ENCODE results near the gene CXCR6. TPM values are rescaled to one million over a fixed set of nuclear protein-coding genes. Genes with fewer than 3 reads are reported as not detected.
"Not testable (repeated sequence)": the region's sequence is repeated elsewhere in the genome, so short reads cannot be mapped to it uniquely, and the experiment has no call there.

The CXCR6 gene
- total and polyA plus RNA-seq, 3 experiments from 2014 or later = 5.8 to 70.8 (median 5.9) TPM

DNA sequence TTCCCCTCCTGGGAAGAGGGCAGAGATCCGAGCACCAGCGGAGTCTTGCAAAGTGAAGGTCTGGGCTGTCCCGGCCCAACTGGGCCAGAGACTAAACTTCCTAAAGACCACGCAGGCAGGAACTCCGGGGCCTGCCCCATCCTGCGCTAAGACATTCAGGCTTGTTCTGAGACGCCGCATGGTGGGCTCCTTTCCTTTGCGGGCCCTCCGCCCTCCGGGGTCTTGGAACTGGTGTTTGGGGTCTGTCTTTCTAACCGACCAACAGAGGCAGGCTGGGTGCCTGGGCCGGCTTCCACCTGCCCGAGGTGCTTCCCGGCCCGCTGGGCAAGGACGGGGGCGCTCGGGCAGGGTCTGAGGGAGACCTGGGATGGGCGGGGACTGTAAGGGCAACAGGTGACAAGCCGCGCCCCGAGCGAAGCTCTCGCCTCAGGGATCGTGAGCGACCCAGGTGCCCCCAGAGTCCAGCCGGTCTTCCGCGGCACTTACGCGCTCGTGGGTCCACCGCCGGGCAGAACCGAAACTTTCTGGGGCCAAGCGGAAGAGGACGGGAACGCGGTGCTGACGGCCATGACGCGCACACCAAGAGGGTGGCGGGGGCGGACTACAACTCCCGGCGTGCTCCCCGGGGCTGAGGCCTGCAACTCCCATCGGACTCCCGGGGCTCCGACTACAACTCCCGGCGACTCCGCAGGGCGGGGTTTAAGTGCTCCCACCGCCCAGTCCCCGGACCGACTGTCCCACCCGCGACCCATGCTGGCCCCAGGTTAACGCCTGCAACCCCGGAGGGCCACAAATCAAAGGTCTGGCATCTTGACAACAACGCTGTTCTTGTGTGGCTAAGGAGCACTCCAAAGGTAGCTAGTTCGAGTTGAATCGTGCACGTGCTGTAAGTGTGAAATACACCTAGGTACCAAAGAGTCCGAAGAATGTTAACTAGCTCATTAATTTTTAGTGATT lies 52.2 kb downstream of the CXCR6 start, which contains the start of gene FYCO1:
Gene FYCO1 (minus strand): TSS at position 589 of the 957 bp plus-strand sequence. CDS start 10,914 bp downstream, outside the sequence.
- Mint-ChIP-seq H3K9me3 (peaks cover 0 to 2% (median 0%) of the 10 kb centered on the region in 5 donors), H3K27me3 (peaks cover 0 to 2% of the 10 kb centered on the region in 2 donors), H3K27ac (peak within 1 kb of the TSS; percentile 88 to 99 (median 94)), H3K4me3 (peak within 1 kb of the TSS; percentile 88 to 96 (median 92)), H3K4me1 (peaks cover 49 to 58% (median 51%) of the 10 kb centered on the region in 3 donors), H3K36me3 (peaks cover under 1 to 21% (median 3%) of the 10 kb centered on the region in 3 donors)
- ChIA-PET CTCF (interaction anchor here (0.6 to 3.9 kb wide), 12 partner anchors 8 to 84 kb away, joined by 3 to 26 read pairs (median 4); partner anchors contain the start of gene CXCR6), POLR2A (interaction anchor here (1.1 to 3.3 kb wide), 8 partner anchors 9 to 73 kb away, joined by 3 to 17 read pairs (median 7); partner anchors contain the start of gene CXCR6)
- Histone ChIP-seq H3K36me3 (ENCODE audit: insufficient read depth, low read length) (no peaks in the 10 kb centered on the region), H3K4me3 (ENCODE audit: low read length) (peak within 1 kb of the TSS; percentile 91), H3K27me3 (ENCODE audit: insufficient read depth, low read length, poor library complexity, severe bottlenecking) (no peaks in the 10 kb centered on the region), H3K27ac (ENCODE audit: low read depth, low read length) (peak within 1 kb of the TSS; percentile 87), H3K9me3 (ENCODE audit: low read length) (no peaks in the 10 kb centered on the region), H3K4me1 (ENCODE audit: insufficient read depth, low read length) (peaks cover 42% of the 10 kb centered on the region)
- peak; percentile 82 to 90 (median 83) for DNase-seq

GRCh38 chr3:45997499-45997898 lies 54.2 kb downstream of the CXCR6 start:
- H3K27me3 Mint-ChIP-seq; POLR2A ChIA-PET; H3K36me3 Mint-ChIP-seq; CTCF ChIA-PET; DNase-seq; H3K27ac ChIP-seq (ENCODE audit: low read depth, low read length); H3K9me3 ChIP-seq (ENCODE audit: low read length); H3K27ac Mint-ChIP-seq; H3K4me3 ChIP-seq (ENCODE audit: low read length); H3K9me3 Mint-ChIP-seq; H3K36me3 ChIP-seq (ENCODE audit: insufficient read depth, low read length); H3K27me3 ChIP-seq (ENCODE audit: insufficient read depth, low read length, poor library complexity, severe bottlenecking): not testable (repeated sequence)
- peaks cover 30 to 38% (median 34%) of the 10 kb centered on the region in 3 donors for H3K4me1 Mint-ChIP-seq
- H3K4me1 ChIP-seq (ENCODE audit: insufficient read depth, low read length) = peaks cover 26% of the 10 kb centered on the region
- H3K4me3 Mint-ChIP-seq = peak overlapping the region in 1 of 7 donors; percentile 34

- H3K4me3 Mint-ChIP-seq = peak overlapping the region in 1 of 7 donors; percentile 34
- CTCF ChIA-PET = interaction anchor here (1.3 kb wide), 1 partner anchor 53 kb away, joined by 3 read pairs; no protein-coding TSS in a partner anchor
These were observed 54.7 kb downstream of the CXCR6 start for GRCh38 chr3:45997942-45998341.

More at GRCh38 chr3:45997942-45998341, 54.7 kb downstream of the CXCR6 start:
- H3K4me1 ChIP-seq (ENCODE audit: insufficient read depth, low read length) = peaks cover 22% of the 10 kb centered on the region
- H3K27ac ChIP-seq (ENCODE audit: low read depth, low read length) = no peak overlapping the region
- H3K4me3 ChIP-seq (ENCODE audit: low read length) = no peak overlapping the region
- peak overlapping the region in 2 of 8 donors; percentile 28 to 66 for H3K27ac Mint-ChIP-seq
- peaks cover 26 to 33% (median 29%) of the 10 kb centered on the region in 3 donors for H3K4me1 Mint-ChIP-seq
- peaks cover 0 to 2% (median 0%) of the 10 kb centered on the region in 5 donors for H3K9me3 Mint-ChIP-seq
- H3K27me3 ChIP-seq (ENCODE audit: insufficient read depth, low read length, poor library complexity, severe bottlenecking) = no peaks in the 10 kb centered on the region
- peaks cover 0 to 2% of the 10 kb centered on the region in 2 donors for H3K27me3 Mint-ChIP-seq
- no peak for DNase-seq
- H3K36me3 ChIP-seq (ENCODE audit: insufficient read depth, low read length) = no peaks in the 10 kb centered on the region
- no peaks in the 10 kb centered on the region for H3K9me3 ChIP-seq (ENCODE audit: low read length)
- peaks cover 0 to 7% (median 3%) of the 10 kb centered on the region in 3 donors for H3K36me3 Mint-ChIP-seq
- POLR2A ChIA-PET = no interaction called here

Other genes with a start within 250 kb of the CXCR6 start
- not detected for gene SLC6A20, start 146.9 kb upstream of the CXCR6 start, total RNA-seq
- not detected for gene SLC6A20, start 146.9 kb upstream of the CXCR6 start, polyA plus RNA-seq
- gene LZTFL1, start 101.3 kb upstream of the CXCR6 start, total RNA-seq = 10 to 100 TPM in 1 of 2 experiments, 1 to 10 TPM in 1; 9.0 to 11.4 TPM
- 8.9 TPM for gene LZTFL1, start 101.3 kb upstream of the CXCR6 start, polyA plus RNA-seq
- 1 to 10 TPM; 7.3 to 8.3 TPM for gene CCR9, start 56.9 kb upstream of the CXCR6 start, total RNA-seq
- 1.4 TPM for gene CCR9, start 56.9 kb upstream of the CXCR6 start, polyA plus RNA-seq
- gene FYCO1, start 52.4 kb downstream of the CXCR6 start, total RNA-seq = 10 to 100 TPM; 13.4 to 13.7 TPM
- 11.0 TPM for gene FYCO1, start 52.4 kb downstream of the CXCR6 start, polyA plus RNA-seq
- not detected for gene XCR1, start 84.0 kb downstream of the CXCR6 start, total RNA-seq
- gene XCR1, start 84.0 kb downstream of the CXCR6 start, polyA plus RNA-seq = not detected

All from CD8-positive, alpha-beta memory T cell (primary cell).